HEK293 (cell line): Measurements from ENCODE around the gene C2CD4C.

Source experiments
- CTCF ChIA-PET: fragments of 350-600 bp; formaldehyde crosslinking; extraction: SDS; loops from one replicate; lab custom pipeline; 2021; ENCODE audit warnings: antibody characterized with exemption; lab: Yijun Ruan, JAX
- POLR2A ChIA-PET: fragments of 300-600 bp; formaldehyde crosslinking; extraction: SDS; loops from one replicate; lab custom pipeline; 2020; ENCODE audit warnings: antibody characterized with exemption, inconsistent platforms; lab: Yijun Ruan, JAX
- H3K27ac ChIP-seq: fragments of 200-500 bp; sonication (Bioruptor generic); 2 replicates; pipeline ENCODE4 v1.5.1; 2014; ENCODE audit warnings: low read depth, low read length, control low read depth, inconsistent platforms; ENCODE audit errors: extremely low read depth
- H3K36me3 ChIP-seq, 2 experiments: fragments of 200-500 bp in 1 of 2; sonication (Bioruptor generic) in 1 of 2; 1 replicate in 1 of 2; 2 replicates in 1 of 2; pipeline ENCODE4 v1.5.1; 2014 to 2017; ENCODE audit warnings: inconsistent platforms in 2 of 2, low read length in 2 of 2; ENCODE audit not compliant: control insufficient read depth in 2 of 2, insufficient read depth in 1 of 2
- H3K4me1 ChIP-seq: fragments of 200-500 bp; sonication (Bioruptor generic); 2 replicates; pipeline ENCODE4 v1.5.1; 2014; ENCODE audit warnings: mild to moderate bottlenecking, low read length, inconsistent platforms; ENCODE audit not compliant: control insufficient read depth, insufficient read depth
- H3K4me3 ChIP-seq: 2 replicates; pipeline ENCODE4 v1.5.1; 2011; ENCODE audit warnings: low read depth, mild to moderate bottlenecking, control low read depth, low read length, moderate library complexity
- H3K9me3 ChIP-seq: fragments of 200-500 bp; sonication (Bioruptor generic); 2 replicates; pipeline ENCODE4 v1.5.1; 2014; ENCODE audit warnings: low read depth, low read length, inconsistent platforms; ENCODE audit not compliant: control insufficient read depth, insufficient read depth
- HOXC10 ChIP-seq: sonication (generic); formaldehyde crosslinking; IDR thresholded peaks from 2 replicates; pipeline ENCODE4 v1.8.1; 2023; ENCODE audit warnings: mild to moderate bottlenecking, missing genetic modification reagents
- IKZF3 ChIP-seq: fragments of 450-650 bp; IDR thresholded peaks from 2 replicates; pipeline ENCODE4 v1.5.0; 2018; ENCODE audit warnings: missing biosample characterization, mild to moderate bottlenecking, missing genetic modification characterization, moderate library complexity
- KLF9 ChIP-seq: fragments of 450-650 bp; formaldehyde crosslinking; IDR thresholded peaks from 2 replicates; pipeline ENCODE4 v1.5.1; 2016; ENCODE audit warnings: missing biosample characterization, missing genetic modification characterization, low read depth
- MZF1 ChIP-seq: fragments of 450-650 bp; formaldehyde crosslinking; IDR thresholded peaks from 2 replicates; pipeline ENCODE4 v1.5.1; 2017; ENCODE audit warnings: missing biosample characterization, missing genetic modification characterization, borderline replicate concordance
- RBAK ChIP-seq: fragments of 450-650 bp; formaldehyde crosslinking; IDR thresholded peaks from 2 replicates; pipeline ENCODE4 v1.5.1; 2016; ENCODE audit warnings: missing biosample characterization, missing genetic modification characterization
- SP2 ChIP-seq: fragments of 450-650 bp; formaldehyde crosslinking; IDR thresholded peaks from 2 replicates; pipeline ENCODE4 v1.5.1; 2016; ENCODE audit warnings: missing biosample characterization, missing genetic modification characterization
- ZBTB21 ChIP-seq: fragments of 450-650 bp; formaldehyde crosslinking; IDR thresholded peaks from 2 replicates; pipeline ENCODE4 v1.5.1; 2017; ENCODE audit warnings: missing biosample characterization, missing genetic modification characterization
- ZBTB7A ChIP-seq: fragments of 450-650 bp; formaldehyde crosslinking; IDR thresholded peaks from 2 replicates; pipeline ENCODE4 v1.5.1; 2016; ENCODE audit warnings: low read depth, missing biosample characterization, missing genetic modification characterization
- ZNF174 ChIP-seq: fragments of 450-650 bp; formaldehyde crosslinking; IDR thresholded peaks from 2 replicates; pipeline ENCODE4 v1.5.0; 2017; ENCODE audit warnings: missing biosample characterization, mild to moderate bottlenecking, missing genetic modification characterization
- ZNF19 ChIP-seq: fragments of 450-650 bp; formaldehyde crosslinking; IDR thresholded peaks from 2 replicates; pipeline ENCODE4; 2016; ENCODE audit warnings: missing biosample characterization, missing genetic modification characterization, low read depth
- ZNF214 ChIP-seq: fragments of 450-650 bp; formaldehyde crosslinking; IDR thresholded peaks from 2 replicates; pipeline ENCODE4 v1.5.1; 2017; ENCODE audit warnings: missing biosample characterization, mild to moderate bottlenecking, missing genetic modification characterization, borderline replicate concordance
- ZNF266 ChIP-seq: fragments of 450-650 bp; formaldehyde crosslinking; IDR thresholded peaks from 2 replicates; pipeline ENCODE4 v1.5.1; 2016; ENCODE audit warnings: missing biosample characterization, missing genetic modification characterization, low read depth
- ZNF324 ChIP-seq: fragments of 450-650 bp; formaldehyde crosslinking; IDR thresholded peaks from 2 replicates; pipeline ENCODE4 v1.5.1; 2016; ENCODE audit warnings: missing biosample characterization, missing genetic modification characterization
- ZNF341 ChIP-seq: fragments of 450-650 bp; formaldehyde crosslinking; IDR thresholded peaks from 2 replicates; pipeline ENCODE4; 2016; ENCODE audit warnings: low read depth, missing biosample characterization, missing genetic modification characterization
- ZNF529 ChIP-seq: fragments of 450-650 bp; formaldehyde crosslinking; IDR thresholded peaks from 2 replicates; pipeline ENCODE4 v1.5.1; 2017; ENCODE audit warnings: missing genetic modification characterization, missing biosample characterization; ENCODE audit not compliant: insufficient replicate concordance
- ZNF548 ChIP-seq: fragments of 450-650 bp; formaldehyde crosslinking; IDR thresholded peaks from 2 replicates; pipeline ENCODE4 v1.5.1; 2016; ENCODE audit warnings: missing biosample characterization, missing genetic modification characterization
- ZNF623 ChIP-seq: fragments of 450-650 bp; formaldehyde crosslinking; IDR thresholded peaks from 2 replicates; pipeline ENCODE4 v1.5.1; 2016; ENCODE audit warnings: missing biosample characterization, missing genetic modification characterization
- ZNF707 ChIP-seq: fragments of 450-650 bp; formaldehyde crosslinking; IDR thresholded peaks from 2 replicates; pipeline ENCODE4 v1.5.1; 2016; ENCODE audit warnings: missing biosample characterization, missing genetic modification characterization
- ZSCAN16 ChIP-seq: fragments of 450-650 bp; formaldehyde crosslinking; IDR thresholded peaks from 2 replicates; pipeline ENCODE4 v1.5.1; 2016; ENCODE audit warnings: missing biosample characterization, missing genetic modification characterization
- TF ChIP-seq, protein P1 (sequence below): fragments of 450-650 bp; formaldehyde crosslinking; IDR thresholded peaks from 2 replicates; pipeline ENCODE4 v1.5.1; 2016; ENCODE audit warnings: missing biosample characterization, missing genetic modification characterization, low read depth
- TF ChIP-seq, protein P2 (sequence below): fragments of 450-650 bp; formaldehyde crosslinking; IDR thresholded peaks from 2 replicates; pipeline ENCODE4 v1.5.1; 2016; ENCODE audit warnings: missing biosample characterization, missing genetic modification characterization
- TF ChIP-seq, protein P3 (sequence below): fragments of 450-650 bp; formaldehyde crosslinking; IDR thresholded peaks from 2 replicates; pipeline ENCODE4 v1.5.1; 2016; ENCODE audit warnings: missing biosample characterization, missing genetic modification characterization
- TF ChIP-seq, protein P4 (sequence below): fragments of 450-650 bp; formaldehyde crosslinking; IDR thresholded peaks from 2 replicates; pipeline ENCODE4 v1.5.1; 2017; ENCODE audit warnings: missing biosample characterization, missing genetic modification characterization
- TF ChIP-seq, protein P5 (sequence below): fragments of 450-650 bp; formaldehyde crosslinking; IDR thresholded peaks from 2 replicates; pipeline ENCODE4 v1.5.1; 2016; ENCODE audit warnings: missing biosample characterization, missing genetic modification characterization
- TF ChIP-seq, protein P6 (sequence below): fragments of 450-650 bp; formaldehyde crosslinking; IDR thresholded peaks from 2 replicates; pipeline ENCODE4 v1.5.1; 2016; ENCODE audit warnings: missing biosample characterization, missing genetic modification characterization, borderline replicate concordance

The C2CD4C gene

DNA sequence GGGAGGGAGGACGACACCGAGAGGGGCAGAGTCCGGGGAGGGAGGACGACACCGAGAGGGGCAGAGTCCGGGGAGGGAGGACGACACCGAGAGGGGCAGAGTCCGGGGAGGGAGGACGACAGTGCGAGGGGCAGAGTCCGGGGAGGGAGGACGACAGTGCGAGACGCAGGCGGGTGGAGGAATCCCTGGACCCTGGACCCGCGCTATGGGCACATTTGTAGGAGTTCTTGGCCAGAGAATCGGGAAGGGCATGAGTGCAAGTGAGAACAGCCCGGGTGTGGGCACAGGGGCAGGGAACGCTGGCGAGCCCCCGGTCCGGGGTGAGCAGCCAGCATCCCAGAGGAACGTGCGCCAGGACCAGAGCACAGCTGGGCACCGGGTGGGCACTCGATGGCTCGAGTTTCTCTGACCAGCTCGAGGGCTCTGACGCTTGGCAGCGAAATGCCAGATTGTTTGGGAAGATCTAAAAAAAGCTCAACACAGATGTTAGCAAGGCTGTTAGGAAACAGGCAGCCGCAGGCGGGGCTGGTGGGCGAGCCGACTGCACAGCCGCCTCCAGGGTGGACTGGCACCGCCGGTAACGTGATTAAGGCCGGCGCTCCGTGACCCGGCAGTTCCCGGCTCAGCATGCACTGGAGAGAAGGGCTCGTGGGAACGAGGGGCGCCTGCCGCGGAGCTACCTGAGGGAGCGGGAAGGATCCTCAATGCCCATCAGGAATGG lies 17.9 kb upstream of the C2CD4C start:
- TF ChIP-seq IKZF3: no peak
- no peak for TF ChIP-seq ZNF174 (tag by site-specific recombination)
- TF ChIP-seq ZNF214 (tag by site-specific recombination): no peak
- no peak for TF ChIP-seq MZF1
- TF ChIP-seq ZNF266 (tag by site-specific recombination): no peak
- TF ChIP-seq, protein P1, sequence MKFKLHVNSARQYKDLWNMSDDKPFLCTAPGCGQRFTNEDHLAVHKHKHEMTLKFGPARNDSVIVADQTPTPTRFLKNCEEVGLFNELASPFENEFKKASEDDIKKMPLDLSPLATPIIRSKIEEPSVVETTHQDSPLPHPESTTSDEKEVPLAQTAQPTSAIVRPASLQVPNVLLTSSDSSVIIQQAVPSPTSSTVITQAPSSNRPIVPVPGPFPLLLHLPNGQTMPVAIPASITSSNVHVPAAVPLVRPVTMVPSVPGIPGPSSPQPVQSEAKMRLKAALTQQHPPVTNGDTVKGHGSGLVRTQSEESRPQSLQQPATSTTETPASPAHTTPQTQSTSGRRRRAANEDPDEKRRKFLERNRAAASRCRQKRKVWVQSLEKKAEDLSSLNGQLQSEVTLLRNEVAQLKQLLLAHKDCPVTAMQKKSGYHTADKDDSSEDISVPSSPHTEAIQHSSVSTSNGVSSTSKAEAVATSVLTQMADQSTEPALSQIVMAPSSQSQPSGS: no peak
- TF ChIP-seq ZNF341 (tag by site-specific recombination): no peak
- TF ChIP-seq, protein P2, sequence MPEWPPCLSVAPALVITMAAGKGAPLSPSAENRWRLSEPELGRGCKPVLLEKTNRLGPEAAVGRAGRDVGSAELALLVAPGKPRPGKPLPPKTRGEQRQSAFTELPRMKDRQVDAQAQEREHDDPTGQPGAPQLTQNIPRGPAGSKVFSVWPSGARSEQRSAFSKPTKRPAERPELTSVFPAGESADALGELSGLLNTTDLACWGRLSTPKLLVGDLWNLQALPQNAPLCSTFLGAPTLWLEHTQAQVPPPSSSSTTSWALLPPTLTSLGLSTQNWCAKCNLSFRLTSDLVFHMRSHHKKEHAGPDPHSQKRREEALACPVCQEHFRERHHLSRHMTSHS (tag by site-specific recombination): no peak
- TF ChIP-seq, protein P3, sequence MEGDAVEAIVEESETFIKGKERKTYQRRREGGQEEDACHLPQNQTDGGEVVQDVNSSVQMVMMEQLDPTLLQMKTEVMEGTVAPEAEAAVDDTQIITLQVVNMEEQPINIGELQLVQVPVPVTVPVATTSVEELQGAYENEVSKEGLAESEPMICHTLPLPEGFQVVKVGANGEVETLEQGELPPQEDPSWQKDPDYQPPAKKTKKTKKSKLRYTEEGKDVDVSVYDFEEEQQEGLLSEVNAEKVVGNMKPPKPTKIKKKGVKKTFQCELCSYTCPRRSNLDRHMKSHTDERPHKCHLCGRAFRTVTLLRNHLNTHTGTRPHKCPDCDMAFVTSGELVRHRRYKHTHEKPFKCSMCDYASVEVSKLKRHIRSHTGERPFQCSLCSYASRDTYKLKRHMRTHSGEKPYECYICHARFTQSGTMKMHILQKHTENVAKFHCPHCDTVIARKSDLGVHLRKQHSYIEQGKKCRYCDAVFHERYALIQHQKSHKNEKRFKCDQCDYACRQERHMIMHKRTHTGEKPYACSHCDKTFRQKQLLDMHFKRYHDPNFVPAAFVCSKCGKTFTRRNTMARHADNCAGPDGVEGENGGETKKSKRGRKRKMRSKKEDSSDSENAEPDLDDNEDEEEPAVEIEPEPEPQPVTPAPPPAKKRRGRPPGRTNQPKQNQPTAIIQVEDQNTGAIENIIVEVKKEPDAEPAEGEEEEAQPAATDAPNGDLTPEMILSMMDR (tag by site-specific recombination): no peak
- TF ChIP-seq ZNF548 (tag by site-specific recombination): no peak
- TF ChIP-seq ZBTB7A (tag by site-specific recombination): no peak
- TF ChIP-seq, all 188 proteins: peak for 0
- Histone ChIP-seq H3K4me1 (no peaks in the 10 kb centered on the region), H3K36me3 (peaks cover 0 to 43% of the 10 kb centered on the region in 2 experiments; a peak in 1 of 3 replicates), H3K9me3 (no peaks in the 10 kb centered on the region), H3K27ac (no peak overlapping the region), H3K4me3 (no peak overlapping the region)
- ChIA-PET CTCF (no interaction called here), POLR2A (no interaction called here)

DNA sequence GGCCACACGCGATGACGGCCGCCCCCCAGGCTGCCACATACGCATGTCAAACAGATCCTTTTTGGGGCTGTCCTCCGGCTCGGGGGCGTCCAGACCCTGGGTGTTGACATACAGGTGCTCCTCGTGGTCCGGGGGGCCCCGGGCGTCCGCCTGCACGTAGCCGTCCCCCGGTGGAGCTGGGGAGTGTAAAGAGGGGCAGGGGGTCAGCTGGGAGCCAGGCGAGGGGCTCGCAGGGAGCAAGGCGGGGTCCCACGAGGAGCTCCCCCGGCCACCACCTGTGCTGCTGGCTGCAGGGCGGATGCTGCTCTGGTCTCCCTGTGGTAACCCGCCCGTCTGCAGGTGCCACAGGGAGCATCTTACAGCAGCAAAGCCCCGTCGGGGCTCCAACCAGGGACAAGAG lies 16.1 kb upstream of the C2CD4C start:
- Histone ChIP-seq H3K27ac (no peak overlapping the region), H3K9me3 (no peaks in the 10 kb centered on the region), H3K4me3 (no peak overlapping the region), H3K36me3 (peaks cover 0 to 32% of the 10 kb centered on the region in 2 experiments; a peak in 1 of 3 replicates), H3K4me1 (no peaks in the 10 kb centered on the region)
- CTCF ChIA-PET: no interaction called here
- POLR2A ChIA-PET: no interaction called here
- TF ChIP-seq SP2 (tag by site-specific recombination) (no peak), ZNF529 (no peak), ZBTB21 (tag by site-specific recombination) (no peak), ZSCAN16 (tag by site-specific recombination) (no peak), KLF9 (no peak), RBAK (tag by site-specific recombination) (no peak), ZNF623 (no peak), HOXC10 (CRISPR knock-in tag) (no peak), ZNF19 (no peak), ZNF324 (tag by site-specific recombination) (no peak), ZNF707 (tag by site-specific recombination) (no peak)
- TF ChIP-seq, protein P4, sequence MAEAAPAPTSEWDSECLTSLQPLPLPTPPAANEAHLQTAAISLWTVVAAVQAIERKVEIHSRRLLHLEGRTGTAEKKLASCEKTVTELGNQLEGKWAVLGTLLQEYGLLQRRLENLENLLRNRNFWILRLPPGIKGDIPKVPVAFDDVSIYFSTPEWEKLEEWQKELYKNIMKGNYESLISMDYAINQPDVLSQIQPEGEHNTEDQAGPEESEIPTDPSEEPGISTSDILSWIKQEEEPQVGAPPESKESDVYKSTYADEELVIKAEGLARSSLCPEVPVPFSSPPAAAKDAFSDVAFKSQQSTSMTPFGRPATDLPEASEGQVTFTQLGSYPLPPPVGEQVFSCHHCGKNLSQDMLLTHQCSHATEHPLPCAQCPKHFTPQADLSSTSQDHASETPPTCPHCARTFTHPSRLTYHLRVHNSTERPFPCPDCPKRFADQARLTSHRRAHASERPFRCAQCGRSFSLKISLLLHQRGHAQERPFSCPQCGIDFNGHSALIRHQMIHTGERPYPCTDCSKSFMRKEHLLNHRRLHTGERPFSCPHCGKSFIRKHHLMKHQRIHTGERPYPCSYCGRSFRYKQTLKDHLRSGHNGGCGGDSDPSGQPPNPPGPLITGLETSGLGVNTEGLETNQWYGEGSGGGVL (tag by site-specific recombination): no peak
- TF ChIP-seq, protein P5, sequence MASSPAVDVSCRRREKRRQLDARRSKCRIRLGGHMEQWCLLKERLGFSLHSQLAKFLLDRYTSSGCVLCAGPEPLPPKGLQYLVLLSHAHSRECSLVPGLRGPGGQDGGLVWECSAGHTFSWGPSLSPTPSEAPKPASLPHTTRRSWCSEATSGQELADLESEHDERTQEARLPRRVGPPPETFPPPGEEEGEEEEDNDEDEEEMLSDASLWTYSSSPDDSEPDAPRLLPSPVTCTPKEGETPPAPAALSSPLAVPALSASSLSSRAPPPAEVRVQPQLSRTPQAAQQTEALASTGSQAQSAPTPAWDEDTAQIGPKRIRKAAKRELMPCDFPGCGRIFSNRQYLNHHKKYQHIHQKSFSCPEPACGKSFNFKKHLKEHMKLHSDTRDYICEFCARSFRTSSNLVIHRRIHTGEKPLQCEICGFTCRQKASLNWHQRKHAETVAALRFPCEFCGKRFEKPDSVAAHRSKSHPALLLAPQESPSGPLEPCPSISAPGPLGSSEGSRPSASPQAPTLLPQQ: no peak
- TF ChIP-seq, protein P6, sequence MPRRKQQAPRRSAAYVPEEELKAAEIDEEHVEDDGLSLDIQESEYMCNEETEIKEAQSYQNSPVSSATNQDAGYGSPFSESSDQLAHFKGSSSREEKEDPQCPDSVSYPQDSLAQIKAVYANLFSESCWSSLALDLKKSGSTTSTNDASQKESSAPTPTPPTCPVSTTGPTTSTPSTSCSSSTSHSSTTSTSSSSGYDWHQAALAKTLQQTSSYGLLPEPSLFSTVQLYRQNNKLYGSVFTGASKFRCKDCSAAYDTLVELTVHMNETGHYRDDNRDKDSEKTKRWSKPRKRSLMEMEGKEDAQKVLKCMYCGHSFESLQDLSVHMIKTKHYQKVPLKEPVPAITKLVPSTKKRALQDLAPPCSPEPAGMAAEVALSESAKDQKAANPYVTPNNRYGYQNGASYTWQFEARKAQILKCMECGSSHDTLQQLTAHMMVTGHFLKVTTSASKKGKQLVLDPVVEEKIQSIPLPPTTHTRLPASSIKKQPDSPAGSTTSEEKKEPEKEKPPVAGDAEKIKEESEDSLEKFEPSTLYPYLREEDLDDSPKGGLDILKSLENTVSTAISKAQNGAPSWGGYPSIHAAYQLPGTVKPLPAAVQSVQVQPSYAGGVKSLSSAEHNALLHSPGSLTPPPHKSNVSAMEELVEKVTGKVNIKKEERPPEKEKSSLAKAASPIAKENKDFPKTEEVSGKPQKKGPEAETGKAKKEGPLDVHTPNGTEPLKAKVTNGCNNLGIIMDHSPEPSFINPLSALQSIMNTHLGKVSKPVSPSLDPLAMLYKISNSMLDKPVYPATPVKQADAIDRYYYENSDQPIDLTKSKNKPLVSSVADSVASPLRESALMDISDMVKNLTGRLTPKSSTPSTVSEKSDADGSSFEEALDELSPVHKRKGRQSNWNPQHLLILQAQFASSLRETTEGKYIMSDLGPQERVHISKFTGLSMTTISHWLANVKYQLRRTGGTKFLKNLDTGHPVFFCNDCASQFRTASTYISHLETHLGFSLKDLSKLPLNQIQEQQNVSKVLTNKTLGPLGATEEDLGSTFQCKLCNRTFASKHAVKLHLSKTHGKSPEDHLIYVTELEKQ (tag by site-specific recombination): no peak
